H1 (cell line): Measurements from ENCODE around the gene DYRK1B. TPM values are rescaled to one million over a fixed set of nuclear protein-coding genes. Genes with fewer than 3 reads are reported as not detected.

ENCODE experiments used
- EGR1 ChIP-seq: IDR thresholded peaks from 2 replicates; pipeline ENCODE4 v1.6.1; 2011; ENCODE audit warnings: low read depth, low read length, borderline replicate concordance
- EZH2 ChIP-seq: fragments of 200-600 bp; sonication (generic); IDR thresholded peaks from 2 replicates; pipeline ENCODE4 v1.7.1; 2012; ENCODE audit warnings: low read depth, mild to moderate bottlenecking, moderate library complexity, low read length, inconsistent platforms; ENCODE audit not compliant: severe bottlenecking
- RAD21 ChIP-seq, 2 experiments: IDR thresholded peaks in 1 of 2; conservative IDR thresholded peaks in 1 of 2; 2 replicates each; pipeline ENCODE4 v1.6.1; 2011; ENCODE audit warnings: low read depth in 2 of 2, low read length in 2 of 2, improper control_type of control experiment in 1 of 2, inconsistent platforms in 1 of 2, mild to moderate bottlenecking in 1 of 2, moderate library complexity in 1 of 2
- SUZ12 ChIP-seq: fragments of 200-600 bp; sonication (generic); IDR thresholded peaks from 2 replicates; pipeline ENCODE4 v1.6.1; 2012; ENCODE audit warnings: mild to moderate bottlenecking, inconsistent platforms, low read length, moderate library complexity, mixed read lengths
- polyA plus RNA-seq, 7 experiments: library from polyadenylated mRNA; depleted of rRNA in 3 of 7; stranded (reverse) in 5 of 7; unstranded in 2 of 7; fragments of >200 nt in 5 of 7; fragments of 200-250 nt in 2 of 7; gene quantifications; 1 replicate in 5 of 7; 2 replicates in 1 of 7; 4 replicates in 1 of 7; pipeline versions ENCODE4 v1.2.1 to v1.2.3, GENCODE V29; 2011 to 2013; ENCODE audit warnings: missing spikeins in 2 of 7, mixed read lengths in 2 of 7
- total RNA-seq: library from RNA; stranded (reverse); fragmentation: NEBNext Ultra II Directional; extraction: Animal tissue kit (Norgen Biotek cat#: 25700); gene quantifications from 2 replicates; pipeline ENCODE4 v1.2.1, GENCODE V29; 2021

Gene DYRK1B
- total and polyA plus RNA-seq, 2 of the 8 experiments (the other 6 are each of a cell fraction or from before 2014, with no cell fraction given) = 6.9 to 14.8 TPM

GRCh38 chr19:39840492-39840891 is 6.5 kb upstream of the DYRK1B start (continued):
- TF ChIP-seq EGR1 (no peak), SUZ12 (no peak), EZH2 (no peak), RAD21 (IDR thresholded peaks at IDR 0.05 in 1 of 2, conservative IDR thresholded peaks at IDR 0.05 in 1 of 2; ENCODE audit: low read depth in 2 of 2, low read length in 2 of 2) (no peak)
